AG10803 (cell line): ENCODE data around the gene TES.

Experiments used
- DNase-seq: peaks from one replicate; pipeline ENCODE4 v3.0.0; 2010; ENCODE audit warnings: low read depth
- H3K4me3 ChIP-seq: 2 replicates; pipeline ENCODE4 v1.5.1; 2011; ENCODE audit warnings: mild to moderate bottlenecking, low read length, control low read depth
- CTCF ChIP-seq: conservative IDR thresholded peaks from 2 replicates; pipeline ENCODE4 v1.5.1; 2011; ENCODE audit warnings: mild to moderate bottlenecking, low read length, control low read depth, inconsistent platforms

Gene TES

GRCh38 chr7:116279217-116279616 is 68.9 kb downstream of the TES start:
- no peak overlapping the region for H3K4me3 ChIP-seq
- no peak for TF ChIP-seq CTCF
- no peak for DNase-seq

GRCh38 chr7:116280803-116281202 is 70.5 kb downstream of the TES start:
- no peak overlapping the region for H3K4me3 ChIP-seq
- no peak for DNase-seq
- no peak for TF ChIP-seq CTCF

- TF ChIP-seq CTCF: no peak
- H3K4me3 ChIP-seq: no peak overlapping the region
- DNase-seq: no peak
Measured at GRCh38 chr7:116283595-116284204, 73.4 kb downstream of the TES start.

- no peak overlapping the region for H3K4me3 ChIP-seq
- TF ChIP-seq CTCF: no peak
- DNase-seq: peak; percentile 33
Measured at GRCh38 chr7:116284390-116284789, 74.1 kb downstream of the TES start.

GRCh38 chr7:116285252-116285651 is 74.9 kb downstream of the TES start:
- no peak for TF ChIP-seq CTCF
- no peak for DNase-seq
- H3K4me3 ChIP-seq: no peak overlapping the region

GRCh38 chr7:116290740-116291139 is 80.4 kb downstream of the TES start:
- TF ChIP-seq CTCF: peak; percentile 23; the same call in 1 of the 2 replicates
- peak; percentile 11 for DNase-seq
- no peak overlapping the region for H3K4me3 ChIP-seq

GRCh38 chr7:116291937-116292336 is 81.6 kb downstream of the TES start:
- no peak for TF ChIP-seq CTCF
- DNase-seq: no peak
- no peak overlapping the region for H3K4me3 ChIP-seq
